Hepatocyte (in vitro differentiated cells): ENCODE results near the gene RGS6. TPM values are rescaled to one million over a fixed set of nuclear protein-coding genes. Genes with fewer than 3 reads are reported as not detected.

Experiments used
- DNase-seq: peaks from one replicate; pipeline ENCODE4 v3.0.0-alpha.2; 2016; ENCODE audit warnings: low spot score
- H2AFZ ChIP-seq: fragments of 200-600 bp; sonication (generic); 2 replicates; pipeline ENCODE4 v1.6.0; 2016; ENCODE audit warnings: antibody characterized with exemption, mild to moderate bottlenecking
- H3K27ac ChIP-seq: fragments of 200-600 bp; sonication (generic); 2 replicates; pipeline ENCODE4 v1.5.1; 2016; ENCODE audit warnings: mild to moderate bottlenecking
- H3K27me3 ChIP-seq: fragments of 200-600 bp; sonication (generic); 2 replicates; pipeline ENCODE4 v1.6.1; 2016
- H3K36me3 ChIP-seq: fragments of 200-600 bp; sonication (generic); replicated peaks from 2 replicates; pipeline ENCODE4 v1.5.1; 2016; ENCODE audit warnings: low read depth; ENCODE audit not compliant: insufficient read depth
- H3K4me1 ChIP-seq: fragments of 200-600 bp; sonication (generic); 2 replicates; pipeline ENCODE4 v1.5.1; 2016; ENCODE audit warnings: mild to moderate bottlenecking, moderate library complexity; ENCODE audit not compliant: insufficient read depth
- H3K4me2 ChIP-seq: fragments of 200-600 bp; sonication (generic); 2 replicates; pipeline ENCODE4 v1.6.0; 2016
- H3K4me3 ChIP-seq: fragments of 200-600 bp; sonication (generic); 2 replicates; pipeline ENCODE4 v1.5.1; 2016; ENCODE audit warnings: mild to moderate bottlenecking
- H3K79me2 ChIP-seq: fragments of 200-600 bp; sonication (generic); 2 replicates; pipeline ENCODE4 v1.6.0; 2017; ENCODE audit warnings: mild to moderate bottlenecking
- H3K9me2 ChIP-seq: fragments of 200-600 bp; sonication (generic); replicated peaks from 2 replicates; pipeline ENCODE4 v1.6.0; 2017; ENCODE audit warnings: mild to moderate bottlenecking; ENCODE audit not compliant: insufficient read depth
- H3K9me3 ChIP-seq: fragments of 200-600 bp; sonication (generic); 2 replicates; pipeline ENCODE4 v1.5.1; 2016; ENCODE audit warnings: low read depth, mild to moderate bottlenecking
- H4K20me1 ChIP-seq: fragments of 200-600 bp; sonication (generic); 2 replicates; pipeline ENCODE4 v1.6.0; 2016; ENCODE audit warnings: mild to moderate bottlenecking; ENCODE audit not compliant: insufficient read depth, poor library complexity, severe bottlenecking
- EZH2 ChIP-seq: fragments of 200-600 bp; sonication (generic); IDR thresholded peaks from 2 replicates; pipeline ENCODE4 v1.6.1; 2016; ENCODE audit warnings: antibody characterized with exemption, mild to moderate bottlenecking, borderline replicate concordance
- EZH2phosphoT487 ChIP-seq: fragments of 200-600 bp; sonication (generic); IDR thresholded peaks from one replicate; pipeline ENCODE4 v1.6.1; 2018; ENCODE audit warnings: antibody characterized with exemption, mild to moderate bottlenecking, low read depth, moderate library complexity; ENCODE audit not compliant: unreplicated experiment, severe bottlenecking
- WGBS: methylation state at CpG from one replicate; pipeline ENCODE4 v1.1.6; 2016; ENCODE audit warnings: low lambda C conversion rate; ENCODE audit errors: missing lambda C conversion rate; 5-methylcytosine and 5-hydroxymethylcytosine counted together
- polyA plus RNA-seq: library from polyadenylated mRNA; unstranded; fragments of >200 nt; fragmentation: Nextera tagmentation; extraction: Ambion mirVana; gene quantifications from 2 replicates; pipeline ENCODE4 v1.2.1, GENCODE V29; 2016
- total RNA-seq: library from RNA; depleted of rRNA; stranded (reverse); fragments of >200 nt; gene quantifications from 2 replicates; pipeline ENCODE4 v1.2.3, GENCODE V29; 2014
- TF ChIP-seq, protein P1 (sequence below): fragments of 200-600 bp; sonication (generic); IDR thresholded peaks from 2 replicates; pipeline ENCODE4 v1.5.1; 2016; ENCODE audit warnings: antibody characterized with exemption, mild to moderate bottlenecking; ENCODE audit not compliant: poor library complexity

Gene RGS6
- total and polyA plus RNA-seq, 2 experiments from 2014 or later = 0.25 to 0.87 TPM

DNA sequence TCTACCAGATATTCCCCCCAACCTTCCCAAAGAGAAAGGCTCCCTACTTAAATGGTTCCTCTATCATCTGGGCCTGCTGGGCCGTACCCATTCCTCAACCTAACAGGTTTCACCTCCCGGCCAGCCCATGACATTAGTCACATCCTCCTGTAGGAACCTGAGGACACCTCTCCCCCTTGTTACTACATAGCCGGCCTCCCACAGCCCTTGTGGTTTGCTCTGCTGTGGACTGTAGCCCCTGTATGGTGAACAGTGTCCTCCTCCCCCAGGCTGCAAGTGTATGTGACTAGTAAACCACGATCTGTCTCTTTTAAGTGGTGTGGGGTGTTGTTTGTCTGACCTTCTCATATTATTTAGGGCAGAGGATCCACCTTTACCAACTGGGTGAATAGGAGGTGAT lies 371.7 kb downstream of the RGS6 start:
- H3K9me3 ChIP-seq = no peaks in the 10 kb centered on the region
- H3K36me3 ChIP-seq = no peaks in the 10 kb centered on the region
- DNase-seq = no peak
- no peak overlapping the region for H2AFZ ChIP-seq
- H3K4me3 ChIP-seq = no peak overlapping the region
- H4K20me1 ChIP-seq = no peaks in the 10 kb centered on the region
- H3K27ac ChIP-seq = no peak overlapping the region
- H3K9me2 ChIP-seq = no peaks in the 10 kb centered on the region
- WGBS = 84% methylated on average over 4 of the region's 4 CpGs
- TF ChIP-seq, protein P1, sequence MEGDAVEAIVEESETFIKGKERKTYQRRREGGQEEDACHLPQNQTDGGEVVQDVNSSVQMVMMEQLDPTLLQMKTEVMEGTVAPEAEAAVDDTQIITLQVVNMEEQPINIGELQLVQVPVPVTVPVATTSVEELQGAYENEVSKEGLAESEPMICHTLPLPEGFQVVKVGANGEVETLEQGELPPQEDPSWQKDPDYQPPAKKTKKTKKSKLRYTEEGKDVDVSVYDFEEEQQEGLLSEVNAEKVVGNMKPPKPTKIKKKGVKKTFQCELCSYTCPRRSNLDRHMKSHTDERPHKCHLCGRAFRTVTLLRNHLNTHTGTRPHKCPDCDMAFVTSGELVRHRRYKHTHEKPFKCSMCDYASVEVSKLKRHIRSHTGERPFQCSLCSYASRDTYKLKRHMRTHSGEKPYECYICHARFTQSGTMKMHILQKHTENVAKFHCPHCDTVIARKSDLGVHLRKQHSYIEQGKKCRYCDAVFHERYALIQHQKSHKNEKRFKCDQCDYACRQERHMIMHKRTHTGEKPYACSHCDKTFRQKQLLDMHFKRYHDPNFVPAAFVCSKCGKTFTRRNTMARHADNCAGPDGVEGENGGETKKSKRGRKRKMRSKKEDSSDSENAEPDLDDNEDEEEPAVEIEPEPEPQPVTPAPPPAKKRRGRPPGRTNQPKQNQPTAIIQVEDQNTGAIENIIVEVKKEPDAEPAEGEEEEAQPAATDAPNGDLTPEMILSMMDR = no peak
- no peak for TF ChIP-seq EZH2
- TF ChIP-seq EZH2phosphoT487 = no peak
- no peaks in the 10 kb centered on the region for H3K27me3 ChIP-seq
- H3K4me1 ChIP-seq = no peaks in the 10 kb centered on the region
- H3K4me2 ChIP-seq = no peak overlapping the region
- no peaks in the 10 kb centered on the region for H3K79me2 ChIP-seq

DNA sequence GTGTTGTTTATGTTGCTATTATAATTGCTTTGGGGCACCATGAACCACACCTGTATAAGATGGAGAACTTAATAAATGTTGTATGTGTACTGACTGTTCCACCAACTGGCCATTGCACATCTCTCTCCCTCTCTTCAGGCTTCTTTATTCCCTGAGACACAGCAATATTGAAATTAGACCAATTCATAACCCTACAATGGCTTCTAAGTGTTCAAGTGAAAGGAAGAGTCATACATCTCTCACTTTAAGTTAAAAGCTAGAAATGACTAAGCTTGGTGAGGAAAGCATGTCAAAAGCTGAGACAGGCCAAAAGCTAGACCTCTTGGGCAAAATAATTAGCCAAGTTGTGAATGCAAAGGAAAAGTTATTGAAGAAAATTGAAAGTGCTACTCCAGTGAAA lies 373.3 kb downstream of the RGS6 start:
- Histone ChIP-seq H3K9me2 (no peaks in the 10 kb centered on the region), H2AFZ (no peak overlapping the region), H3K79me2 (no peaks in the 10 kb centered on the region), H3K4me2 (no peak overlapping the region), H3K4me3 (no peak overlapping the region), H4K20me1 (no peaks in the 10 kb centered on the region), H3K4me1 (no peaks in the 10 kb centered on the region), H3K36me3 (no peaks in the 10 kb centered on the region), H3K27me3 (no peaks in the 10 kb centered on the region), H3K27ac (no peak overlapping the region), H3K9me3 (no peaks in the 10 kb centered on the region)
- TF ChIP-seq EZH2phosphoT487 = no peak
- TF ChIP-seq, protein P1 = no peak
- TF ChIP-seq EZH2 = no peak
- no peak for DNase-seq

DNA sequence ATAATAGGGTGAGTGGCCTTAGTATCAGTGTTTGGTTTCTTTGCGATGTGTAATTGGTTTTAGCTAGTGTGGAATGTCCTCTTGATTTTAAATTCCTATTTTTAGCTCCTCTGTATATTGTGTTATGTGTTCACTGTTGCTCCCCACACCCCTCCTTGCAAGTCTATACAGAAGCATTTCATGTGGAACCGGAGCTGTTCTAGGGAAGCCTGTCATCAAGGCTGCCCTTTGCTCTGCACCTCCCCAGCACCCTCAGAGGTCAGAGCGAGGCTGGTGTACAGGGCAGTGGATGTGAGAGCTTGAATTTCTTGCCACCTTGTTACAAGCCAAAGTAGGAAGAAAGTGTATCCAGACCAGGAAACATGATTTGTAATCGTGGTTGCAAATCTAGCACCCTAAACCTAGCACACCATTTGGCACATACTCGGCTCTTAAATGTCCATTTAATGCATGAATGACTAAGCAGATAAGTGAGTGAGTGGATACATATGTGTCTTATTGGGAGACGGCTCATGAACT lies 376.8 kb downstream of the RGS6 start:
- no peaks in the 10 kb centered on the region for H3K9me2 ChIP-seq
- no peaks in the 10 kb centered on the region for H3K9me3 ChIP-seq
- no peaks in the 10 kb centered on the region for H3K4me1 ChIP-seq
- no peaks in the 10 kb centered on the region for H4K20me1 ChIP-seq
- TF ChIP-seq, protein P1 = no peak
- TF ChIP-seq EZH2phosphoT487 = no peak
- no peak for TF ChIP-seq EZH2
- no peak overlapping the region for H3K4me3 ChIP-seq
- H3K27me3 ChIP-seq = no peaks in the 10 kb centered on the region
- H3K79me2 ChIP-seq = no peaks in the 10 kb centered on the region
- no peak overlapping the region for H3K27ac ChIP-seq
- WGBS = 65% methylated on average over 6 of the region's 6 CpGs
- H3K36me3 ChIP-seq = no peaks in the 10 kb centered on the region
- no peak for DNase-seq
- no peak overlapping the region for H3K4me2 ChIP-seq
- no peak overlapping the region for H2AFZ ChIP-seq

DNA sequence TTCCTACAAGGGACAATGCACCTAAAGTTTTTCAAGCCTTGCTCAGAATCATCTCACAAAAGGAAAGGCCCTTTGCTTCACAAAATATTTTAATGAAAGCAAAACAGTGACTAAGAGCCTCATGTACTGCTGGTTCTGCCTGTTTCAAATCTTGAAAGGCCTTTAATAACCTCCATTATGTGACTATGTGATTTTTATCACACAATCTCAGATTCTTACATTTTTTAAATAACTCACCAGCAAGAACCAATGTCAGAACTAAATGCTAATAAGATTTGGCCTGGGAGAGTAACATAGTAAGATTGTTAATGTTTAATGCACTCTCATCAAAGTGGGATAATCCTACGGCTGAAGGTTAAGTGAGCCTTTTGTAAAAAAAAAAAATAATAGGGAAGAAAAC lies 378.9 kb downstream of the RGS6 start:
- WGBS = 52% methylated on average over 1 of the region's 1 CpG
- no peak overlapping the region for H3K4me2 ChIP-seq
- H3K27me3 ChIP-seq = no peaks in the 10 kb centered on the region
- H3K9me3 ChIP-seq = no peaks in the 10 kb centered on the region
- no peaks in the 10 kb centered on the region for H3K79me2 ChIP-seq
- H4K20me1 ChIP-seq = no peaks in the 10 kb centered on the region
- no peak overlapping the region for H3K4me3 ChIP-seq
- no peak overlapping the region for H2AFZ ChIP-seq
- no peaks in the 10 kb centered on the region for H3K9me2 ChIP-seq
- no peaks in the 10 kb centered on the region for H3K36me3 ChIP-seq
- TF ChIP-seq EZH2 = no peak
- no peak for TF ChIP-seq EZH2phosphoT487
- TF ChIP-seq, protein P1 = no peak
- H3K4me1 ChIP-seq = no peaks in the 10 kb centered on the region
- DNase-seq = no peak
- H3K27ac ChIP-seq = no peak overlapping the region
